NCI-H1105 (cell line): ENCODE measurements around the gene ACO2.

Source experiments
- DNase-seq: peaks from one replicate; lab custom pipeline; 2025; lab: John Stamatoyannopoulos, UW

ACO2 gene

DNA sequence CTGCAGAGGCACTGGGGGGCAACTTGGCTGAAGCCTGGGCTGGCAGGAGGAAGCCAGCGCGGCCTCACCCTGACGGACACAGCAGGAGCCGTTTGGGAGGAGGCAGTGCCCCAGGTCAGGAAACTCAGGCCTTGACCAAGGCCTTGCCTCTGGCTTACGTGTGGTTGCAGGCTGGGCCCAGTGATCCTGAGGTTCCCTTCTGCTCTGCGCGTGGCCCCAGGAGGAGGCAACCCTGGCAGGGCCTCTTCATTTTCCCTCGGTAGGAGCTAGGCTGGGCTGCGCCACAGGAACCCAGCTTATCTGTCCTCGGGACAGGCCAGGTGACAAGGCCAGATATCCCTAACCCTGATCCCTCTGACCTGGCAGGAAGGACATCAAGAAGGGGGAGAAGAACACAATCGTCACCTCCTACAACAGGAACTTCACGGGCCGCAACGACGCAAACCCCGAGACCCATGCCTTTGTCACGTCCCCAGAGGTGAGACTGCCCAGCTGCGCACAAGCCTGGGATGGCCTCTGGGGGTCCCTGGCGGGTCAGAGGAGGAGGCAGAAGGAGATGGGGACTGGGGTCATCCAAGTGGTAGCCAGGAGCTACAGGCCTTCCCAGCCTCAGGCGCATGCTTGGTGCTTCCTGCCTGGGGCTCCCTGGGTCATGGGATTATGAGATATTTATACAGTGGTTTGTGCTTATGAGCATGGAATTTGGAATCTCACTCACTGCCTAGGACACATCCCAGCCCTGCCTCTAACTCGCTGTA is 54.7 kb downstream of the ACO2 start:
- no peak for DNase-seq

DNA sequence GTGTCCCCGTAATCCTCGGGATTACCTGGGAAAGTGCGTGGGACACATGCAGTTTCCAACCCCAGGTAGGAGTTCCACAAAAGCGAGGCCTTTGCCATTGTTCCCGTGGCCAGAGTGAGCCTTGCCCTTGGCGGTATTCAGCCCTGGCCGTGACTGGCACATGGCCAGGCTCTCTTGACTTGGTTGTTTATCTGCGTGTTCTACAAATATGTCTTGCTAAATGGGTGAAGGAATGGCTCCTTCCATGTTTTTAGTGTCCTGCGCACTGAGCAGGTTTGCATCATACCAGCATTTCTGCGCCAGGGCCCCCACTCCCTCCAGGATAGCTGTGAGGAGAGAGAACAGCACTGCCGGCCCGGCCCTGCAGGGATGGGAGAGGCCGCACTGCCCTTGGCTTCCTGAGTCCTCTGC is 55.3 kb downstream of the ACO2 start:
- no peak for DNase-seq

DNA sequence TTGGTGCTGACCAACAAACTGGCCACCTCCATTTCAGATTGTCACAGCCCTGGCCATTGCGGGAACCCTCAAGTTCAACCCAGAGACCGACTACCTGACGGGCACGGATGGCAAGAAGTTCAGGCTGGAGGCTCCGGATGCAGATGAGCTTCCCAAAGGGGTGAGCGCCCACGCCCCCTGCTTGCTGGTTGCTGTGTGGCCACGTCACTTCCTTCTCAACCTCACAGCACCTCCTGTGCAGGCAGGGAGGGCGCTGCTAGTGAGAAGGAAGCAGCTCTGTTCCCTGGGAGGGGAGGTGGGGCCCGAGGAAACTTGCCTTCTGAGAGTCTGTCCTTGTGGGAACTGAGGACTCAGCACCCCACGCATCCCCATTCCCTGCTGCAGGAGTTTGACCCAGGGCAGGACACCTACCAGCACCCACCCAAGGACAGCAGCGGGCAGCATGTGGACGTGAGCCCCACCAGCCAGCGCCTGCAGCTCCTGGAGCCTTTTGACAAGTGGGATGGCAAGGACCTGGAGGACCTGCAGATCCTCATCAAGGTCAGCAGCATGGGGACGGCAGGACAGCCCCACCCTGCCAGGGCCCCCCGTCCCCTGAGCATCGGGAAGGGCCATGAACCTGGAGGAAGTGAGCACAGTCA is 56.0 kb downstream of the ACO2 start:
- DNase-seq: no peak

DNA sequence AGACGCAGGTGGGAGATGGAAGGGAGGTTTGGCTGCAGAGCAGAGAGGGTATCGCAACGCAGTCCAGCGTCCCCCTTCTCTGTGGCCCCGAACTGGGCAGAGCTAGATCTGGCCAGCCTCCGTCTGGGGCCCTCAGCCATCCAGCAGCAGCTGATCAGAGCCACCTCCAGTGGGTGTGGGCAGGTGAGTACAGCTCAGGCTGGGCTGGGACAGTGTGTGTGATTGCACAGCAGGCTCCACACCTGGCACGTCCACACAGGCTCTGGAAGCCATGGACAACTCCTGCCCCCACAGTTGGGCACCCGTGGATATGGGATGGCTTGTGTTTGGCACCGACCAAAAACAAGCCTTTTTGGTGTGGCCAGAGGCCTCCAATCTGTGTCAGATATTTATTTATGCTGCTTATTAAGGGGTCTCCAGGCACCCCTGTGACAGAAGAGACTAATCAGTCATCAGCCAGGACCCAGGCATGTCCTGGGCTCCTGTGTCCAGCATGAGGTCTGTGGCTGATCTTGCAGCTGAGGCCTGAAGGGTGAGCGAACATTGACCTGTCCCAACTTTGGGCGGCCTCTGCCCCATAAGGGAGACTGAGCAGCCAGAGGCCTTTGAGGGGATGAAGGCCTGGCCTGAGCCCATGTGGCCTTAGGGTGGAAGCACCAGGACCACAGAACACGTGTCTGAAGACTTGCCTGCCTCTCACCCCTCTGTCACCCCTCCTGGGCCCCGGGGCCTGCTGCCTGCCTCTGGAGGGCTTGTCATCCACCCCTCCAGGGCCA is 56.7 kb downstream of the ACO2 start:
- DNase-seq: no peak

DNA sequence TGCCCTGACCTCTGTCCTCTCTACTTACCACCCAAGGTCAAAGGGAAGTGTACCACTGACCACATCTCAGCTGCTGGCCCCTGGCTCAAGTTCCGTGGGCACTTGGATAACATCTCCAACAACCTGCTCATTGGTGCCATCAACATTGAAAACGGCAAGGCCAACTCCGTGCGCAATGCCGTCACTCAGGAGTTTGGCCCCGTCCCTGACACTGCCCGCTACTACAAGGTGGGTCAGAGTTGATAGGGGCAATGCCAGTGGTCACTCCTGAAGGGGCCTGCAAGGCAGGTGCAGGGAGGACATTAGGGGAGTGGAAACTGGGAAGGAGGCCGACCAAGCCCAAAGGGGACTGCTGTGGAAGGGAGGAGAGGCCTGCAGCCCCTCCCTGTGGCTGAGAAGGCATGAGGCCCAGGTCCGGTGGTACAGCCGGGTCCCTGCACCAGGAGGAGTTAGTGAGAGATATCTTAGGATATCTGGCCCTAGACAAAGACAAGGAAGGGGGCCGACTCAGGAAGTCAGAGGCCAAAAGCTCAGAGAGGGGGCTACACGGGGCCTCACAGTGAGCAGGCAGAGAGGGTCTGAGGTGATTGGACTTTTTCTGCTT is 57.4 kb downstream of the ACO2 start:
- DNase-seq: no peak

DNA sequence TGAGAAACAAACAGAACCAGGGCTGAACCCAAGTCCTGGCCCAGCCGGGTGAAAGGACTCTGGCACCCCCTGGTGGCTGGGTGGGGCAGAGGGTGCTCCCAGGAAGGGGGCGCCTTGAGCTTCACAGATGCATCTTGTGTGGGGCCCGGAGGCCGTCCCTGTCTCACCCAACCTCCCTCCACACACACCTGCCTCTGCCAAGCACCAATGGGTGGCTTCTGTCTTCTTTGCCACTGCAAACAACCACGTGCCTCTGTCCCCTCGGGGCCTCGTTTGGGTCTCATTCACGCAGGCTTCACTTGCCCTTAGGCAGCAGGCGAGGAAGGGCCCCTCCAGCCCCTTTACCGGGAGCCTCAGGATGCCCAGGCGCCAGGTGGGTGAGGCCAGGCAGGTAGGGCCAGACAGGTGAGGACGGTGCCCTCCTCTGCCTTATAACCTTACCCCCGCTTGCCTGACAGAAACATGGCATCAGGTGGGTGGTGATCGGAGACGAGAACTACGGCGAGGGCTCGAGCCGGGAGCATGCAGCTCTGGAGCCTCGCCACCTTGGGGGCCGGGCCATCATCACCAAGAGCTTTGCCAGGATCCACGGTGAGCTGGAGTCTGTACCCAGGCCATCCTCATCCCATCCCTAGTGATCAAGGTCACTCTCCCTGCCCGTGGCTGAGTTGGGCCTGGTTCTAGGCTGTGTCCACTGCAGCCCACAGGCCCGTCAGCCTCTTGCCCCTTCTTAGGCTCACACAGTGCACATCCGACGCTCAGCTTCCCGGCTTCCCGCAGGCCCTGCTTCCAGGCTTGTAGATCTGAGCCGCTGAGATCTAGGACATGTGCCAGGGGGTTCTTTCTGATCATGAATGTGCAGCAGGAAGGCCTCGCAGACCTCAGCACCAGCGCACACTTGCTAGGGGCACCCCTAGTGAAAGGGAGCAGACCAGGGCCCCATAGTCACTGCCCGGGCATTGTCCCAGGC is 58.2 kb downstream of the ACO2 start:
- DNase-seq: no peak

DNA sequence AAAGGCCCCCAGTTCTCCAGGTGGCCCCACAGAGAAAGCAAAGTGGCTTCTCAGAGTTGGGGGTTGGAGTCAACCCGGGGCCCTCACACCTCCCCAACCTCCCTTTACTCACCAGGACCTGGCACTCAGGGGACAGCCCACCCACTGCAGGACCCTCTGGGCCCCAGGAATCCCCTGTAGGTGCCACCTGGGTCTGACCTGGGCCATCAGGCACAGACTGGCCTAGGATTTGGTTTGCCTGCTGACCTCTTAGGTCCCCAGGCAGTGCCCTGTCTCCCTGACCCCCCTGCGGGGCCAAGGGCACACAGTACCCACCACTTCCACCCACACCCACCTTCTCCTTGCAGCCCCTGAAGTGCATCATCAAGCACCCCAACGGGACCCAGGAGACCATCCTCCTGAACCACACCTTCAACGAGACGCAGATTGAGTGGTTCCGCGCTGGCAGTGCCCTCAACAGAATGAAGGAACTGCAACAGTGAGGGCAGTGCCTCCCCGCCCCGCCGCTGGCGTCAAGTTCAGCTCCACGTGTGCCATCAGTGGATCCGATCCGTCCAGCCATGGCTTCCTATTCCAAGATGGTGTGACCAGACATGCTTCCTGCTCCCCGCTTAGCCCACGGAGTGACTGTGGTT is 59.3 kb downstream of the ACO2 start:
- no peak for DNase-seq

DNA sequence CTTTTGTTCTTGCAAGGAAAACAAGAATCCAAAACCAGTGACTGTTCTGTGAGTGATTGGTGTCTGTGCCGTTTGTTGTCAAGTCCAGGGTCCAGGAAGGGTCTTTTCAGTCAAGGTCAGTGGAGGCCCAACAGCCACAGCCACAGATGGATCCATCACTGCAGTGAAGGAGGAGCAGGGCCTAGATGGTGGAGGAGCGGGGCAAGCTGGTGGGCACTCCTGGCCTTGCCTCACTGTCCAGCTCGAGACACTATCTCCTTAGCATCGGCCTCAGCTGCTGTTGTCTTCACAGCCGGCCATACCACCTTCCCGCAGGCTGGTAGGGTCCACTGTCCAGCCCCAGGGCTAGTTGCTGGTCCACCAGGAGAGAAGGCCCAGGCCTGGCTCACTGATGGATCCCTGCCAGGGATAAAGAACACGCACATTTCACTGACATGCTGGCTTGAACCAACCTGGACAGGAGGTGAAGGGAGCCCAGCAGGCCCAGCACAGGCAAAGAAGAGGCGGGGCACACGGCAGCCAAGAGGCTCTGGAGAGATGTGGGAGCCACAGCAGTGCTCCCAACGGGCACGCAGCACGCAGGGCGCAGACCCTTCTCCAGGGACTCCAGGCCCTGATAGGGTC is 60.1 kb downstream of the ACO2 start:
- DNase-seq: no peak

DNA sequence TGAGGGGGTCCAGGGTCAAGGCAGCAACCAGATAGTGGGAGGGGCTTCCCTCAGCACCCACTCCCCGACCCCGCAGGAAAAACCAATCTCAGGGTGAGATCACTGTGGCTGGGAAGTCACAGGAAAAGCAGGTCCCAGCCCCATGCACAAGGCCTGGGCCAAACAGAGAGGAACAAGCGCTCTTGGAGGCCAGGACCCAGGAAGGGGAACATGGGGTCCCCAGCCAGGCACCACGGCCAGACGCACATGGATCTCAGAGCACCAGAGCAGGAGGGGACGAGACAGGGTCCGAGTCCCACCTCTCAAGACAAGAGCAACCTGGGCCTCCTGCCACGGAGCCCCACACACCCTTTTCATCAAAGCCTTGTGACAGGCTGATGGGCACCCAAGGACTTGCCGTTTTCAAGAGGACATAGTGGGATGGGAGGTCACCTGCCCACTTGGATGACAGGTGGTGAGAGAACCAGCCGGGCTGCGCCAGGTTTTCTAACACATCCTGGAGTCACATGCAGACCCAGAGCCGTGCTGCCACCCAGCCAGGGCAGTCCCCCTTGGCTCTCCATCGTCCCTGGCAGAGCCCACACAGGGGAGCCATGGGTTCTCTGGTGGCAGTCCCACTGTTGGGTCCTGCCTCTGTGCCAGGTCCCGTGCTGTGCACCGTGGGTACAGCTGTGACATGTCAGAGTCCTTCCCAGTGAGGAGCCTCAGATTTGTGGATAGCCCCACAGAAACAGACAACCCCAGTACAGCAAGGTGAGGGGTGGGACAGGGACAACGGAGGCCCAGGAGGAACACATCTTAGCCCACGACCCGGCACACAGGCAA is 62.2 kb downstream of the ACO2 start:
- no peak for DNase-seq

DNA sequence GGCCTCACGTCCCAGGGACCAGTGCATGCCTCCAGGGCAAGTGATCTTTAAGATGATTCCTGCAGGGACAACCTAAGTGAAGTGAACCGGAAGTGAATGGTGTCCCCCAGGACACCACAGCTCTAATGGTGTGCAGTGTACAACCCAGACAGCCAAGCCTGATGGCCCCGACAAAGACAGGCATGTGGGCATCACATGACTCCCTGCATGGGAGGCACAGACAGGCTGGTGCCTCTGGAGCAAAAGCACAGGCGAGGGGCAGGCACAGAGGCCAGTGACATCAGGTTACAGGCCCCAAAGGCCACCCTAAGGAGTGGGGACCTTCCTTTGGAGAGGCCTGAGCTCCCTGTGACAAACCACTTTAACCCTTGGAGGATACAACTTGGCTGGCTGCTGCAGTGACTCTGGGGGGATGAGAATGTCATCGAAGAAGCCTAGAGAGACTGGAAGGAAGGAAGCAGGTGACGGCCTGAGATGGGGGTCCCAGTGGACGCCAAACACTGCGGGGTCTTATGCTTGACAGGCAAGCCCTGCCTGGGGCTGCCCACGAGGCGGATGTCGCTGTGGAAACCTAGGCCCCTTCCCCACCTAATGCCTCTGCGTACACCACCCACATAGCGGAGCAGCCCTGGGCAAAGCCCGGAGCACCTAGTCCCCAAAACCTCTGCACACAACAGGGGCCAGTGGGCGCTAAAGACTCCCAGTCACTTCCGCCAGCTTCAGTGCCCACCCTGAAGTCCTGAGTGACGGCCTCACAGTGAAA is 63.0 kb downstream of the ACO2 start:
- DNase-seq: no peak

DNA sequence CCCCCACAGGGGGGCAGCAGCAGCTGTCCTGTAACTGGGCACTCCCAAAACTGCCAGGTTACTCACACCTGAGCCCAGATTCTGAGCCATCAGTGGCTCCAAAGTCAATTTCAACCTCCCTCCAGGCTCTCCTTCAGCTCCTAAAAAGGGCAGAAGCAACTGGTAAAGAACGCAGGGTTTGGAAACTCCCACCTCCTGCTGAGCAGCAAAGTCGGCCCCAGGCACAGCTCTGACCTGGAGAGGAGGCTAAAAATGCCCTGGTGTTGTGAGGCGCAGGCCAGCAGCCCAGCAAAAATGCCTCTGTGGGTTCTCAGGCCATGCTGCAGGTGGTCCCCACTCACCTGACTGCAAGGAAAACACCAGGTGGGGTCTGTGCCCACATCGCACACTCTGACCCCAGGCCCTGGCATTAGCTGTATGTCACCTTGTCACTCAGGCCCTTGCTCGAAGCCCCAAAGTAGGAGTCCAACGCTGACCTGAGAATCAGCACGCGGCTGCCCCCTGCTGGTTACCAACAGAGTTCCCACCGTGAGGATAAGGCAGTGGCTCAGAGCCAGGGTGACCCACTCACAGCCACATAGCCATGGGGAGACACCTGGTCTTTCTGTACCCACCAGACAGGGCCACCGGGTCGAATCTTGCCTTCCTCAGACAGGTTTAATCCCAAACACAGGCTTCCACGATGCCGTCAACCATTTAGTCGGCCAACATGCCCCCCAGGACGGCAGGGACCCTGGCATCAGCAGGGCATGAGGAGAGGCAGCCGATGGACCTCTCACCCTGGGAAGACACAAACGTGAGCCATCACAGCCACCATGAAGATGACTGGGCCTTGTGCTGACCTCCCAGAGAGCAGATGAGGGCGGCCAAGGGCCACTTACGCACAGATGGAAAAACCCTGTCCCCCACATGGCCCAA is 64.2 kb downstream of the ACO2 start:
- no peak for DNase-seq

DNA sequence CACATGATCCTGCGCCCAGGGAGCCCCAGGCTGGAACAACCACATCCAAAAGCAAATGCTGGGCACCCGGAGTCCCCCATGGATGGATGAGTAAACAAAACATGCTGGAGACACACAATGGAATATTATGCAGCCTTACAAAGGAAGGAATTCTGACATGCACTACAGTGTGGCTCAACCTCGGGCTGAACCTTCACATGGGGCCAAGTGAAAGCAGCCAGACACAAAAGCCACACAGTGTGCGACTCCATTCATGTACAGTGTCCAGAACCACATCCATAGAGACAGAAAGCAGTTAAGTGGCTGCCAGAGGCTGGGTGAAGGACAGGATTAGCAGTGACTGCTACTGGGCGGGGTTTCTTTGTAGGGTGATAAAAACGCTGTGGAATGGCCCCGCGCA is 65.3 kb downstream of the ACO2 start:
- DNase-seq: no peak

DNA sequence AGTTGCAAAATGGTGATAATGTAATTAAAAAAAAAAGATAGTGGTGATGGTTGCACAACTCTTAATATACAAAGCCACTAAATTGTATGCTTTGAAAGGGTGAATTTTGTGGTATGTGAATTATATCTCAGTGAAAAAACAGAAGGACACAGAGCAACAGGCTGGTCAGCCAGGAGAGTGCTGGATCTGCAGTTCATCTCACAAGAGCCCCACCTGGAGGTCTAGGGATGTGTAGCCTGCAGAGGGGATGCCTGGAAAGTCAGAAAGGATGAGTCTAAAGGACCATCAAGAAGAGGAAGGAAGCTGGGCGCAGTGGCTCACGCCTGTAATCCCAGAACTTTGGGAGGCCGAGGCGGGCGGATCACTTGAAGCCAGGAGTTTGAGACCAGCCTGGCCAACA is 66.3 kb downstream of the ACO2 start:
- DNase-seq: no peak

DNA sequence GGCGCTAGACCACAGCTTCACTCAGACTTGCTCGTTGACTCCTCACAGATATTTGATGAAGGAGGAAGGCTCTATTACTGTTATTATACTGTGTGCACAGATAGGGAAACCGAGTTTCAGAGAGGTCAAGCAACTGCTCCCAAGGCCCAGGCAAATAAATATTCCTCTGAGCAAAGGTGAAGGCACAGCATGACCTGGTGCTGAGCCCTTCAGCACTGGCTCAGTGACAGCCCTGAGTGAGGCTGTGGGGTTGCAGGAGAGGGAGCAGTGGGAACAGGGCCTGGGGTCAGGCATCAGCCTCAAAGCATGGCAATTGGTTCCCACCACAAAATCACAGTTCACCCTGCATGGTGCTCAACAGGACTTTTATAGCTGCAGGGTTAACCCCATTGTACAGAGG is 68.3 kb downstream of the ACO2 start:
- no peak for DNase-seq

DNA sequence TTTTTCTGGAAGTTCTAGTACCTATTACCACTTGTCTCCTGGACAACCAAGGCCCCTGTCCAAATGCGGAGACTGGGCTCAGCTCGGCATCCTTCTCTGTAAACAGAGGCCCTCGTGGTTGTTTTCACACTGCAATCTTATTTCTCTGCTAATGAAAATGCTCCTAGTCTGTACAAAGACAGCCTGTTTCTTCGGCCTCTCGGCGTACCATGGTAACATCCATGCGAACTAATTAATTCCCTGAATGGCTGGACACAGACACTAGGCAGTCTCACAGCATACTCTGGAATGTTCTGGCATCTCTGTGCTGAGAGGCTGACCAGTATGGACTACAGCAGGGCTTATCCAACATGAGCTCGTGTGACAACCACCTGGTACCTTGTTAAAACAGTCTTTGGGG is 69.7 kb downstream of the ACO2 start:
- DNase-seq: no peak

DNA sequence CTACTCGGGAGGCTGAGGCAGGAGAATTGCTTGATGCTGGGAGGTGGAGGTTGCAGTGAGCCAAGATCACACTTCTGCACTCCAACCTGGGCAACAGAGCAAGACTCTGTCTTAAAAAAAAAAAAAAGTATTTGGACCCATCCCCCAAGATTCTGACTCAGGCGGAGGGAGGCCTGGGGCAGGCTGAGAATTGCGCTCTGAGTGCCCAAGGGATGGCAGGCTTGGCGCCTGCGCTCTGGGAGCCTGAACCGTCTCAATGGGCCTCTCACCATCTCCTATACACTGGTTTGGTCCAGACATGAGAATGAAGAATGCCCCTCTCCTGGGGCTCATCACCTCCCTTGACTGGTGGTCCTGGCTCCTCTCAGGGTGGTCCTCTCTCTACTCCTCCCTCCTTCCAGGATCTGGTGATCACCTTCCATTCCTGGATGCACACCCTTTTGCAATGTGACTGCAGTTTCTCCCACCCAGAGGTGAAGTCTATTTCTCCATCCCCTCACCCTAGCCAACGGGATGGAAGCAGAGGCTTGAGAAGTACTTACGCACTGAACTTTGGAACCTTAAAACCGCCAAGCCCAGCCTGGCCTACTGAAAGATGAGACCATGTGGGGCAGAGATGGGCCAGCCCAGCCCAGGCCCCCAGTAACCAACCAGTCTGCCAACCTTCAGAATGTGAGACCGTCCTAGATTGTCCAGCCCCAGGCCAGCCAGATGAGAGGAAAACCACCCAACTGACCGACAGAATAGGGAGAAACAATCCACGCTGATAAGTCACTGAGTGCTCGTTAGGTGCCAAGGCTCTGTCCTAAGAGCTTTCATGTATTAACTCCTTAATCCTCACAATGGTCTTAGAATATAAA is 70.5 kb downstream of the ACO2 start:
- no peak for DNase-seq

DNA sequence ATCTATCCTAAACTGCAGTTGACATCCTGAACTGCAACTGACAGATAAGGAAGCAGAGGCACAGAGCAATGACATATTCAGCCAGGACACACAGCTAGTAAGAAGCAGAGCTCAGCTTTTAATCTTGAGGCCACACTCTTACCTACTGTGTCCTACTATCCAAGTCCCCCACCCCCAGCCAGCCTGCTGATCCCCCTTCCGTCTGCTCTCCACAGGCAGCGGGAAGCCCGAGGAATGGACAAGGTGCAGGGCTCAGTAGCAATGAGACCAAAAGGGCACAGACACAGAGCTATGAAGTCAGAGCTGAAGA is 71.0 kb downstream of the ACO2 start:
- DNase-seq: no peak
